SK-N-SH treated with all-trans-retinoic acid at 6 μM for 48 hours (cell line): ENCODE measurements around the gene RGS16.

Experiments
- ATAC-seq: fragments of 200-7000 bp; cut with Tn5 transposase; 3 replicates; pipeline ENCODE4 v1.9.1; 2020; ENCODE audit warnings: mild to moderate bottlenecking, moderate library complexity
- BACH2 ChIP-seq: fragments of 250-450 bp; sonication (Bioruptor Pico); IDR thresholded peaks from 2 replicates; pipeline ENCODE4 v1.9.0; 2021; ENCODE audit warnings: mild to moderate bottlenecking, borderline replicate concordance
- CREB5 ChIP-seq: fragments of 250-450 bp; sonication (Bioruptor Pico); IDR thresholded peaks from 2 replicates; pipeline ENCODE4 v1.5.1; 2020; ENCODE audit warnings: low read depth, mild to moderate bottlenecking, moderate library complexity
- CSDC2 ChIP-seq: fragments of 250-450 bp; sonication (Bioruptor Pico); IDR thresholded peaks from 2 replicates; pipeline ENCODE4 v1.5.0; 2020; ENCODE audit warnings: mild to moderate bottlenecking, moderate library complexity
- ESRRG ChIP-seq: fragments of 250-450 bp; sonication (Bioruptor Pico); IDR thresholded peaks from 2 replicates; pipeline ENCODE4 v1.6.1; 2021; ENCODE audit warnings: mild to moderate bottlenecking
- GLIS3 ChIP-seq: fragments of 250-450 bp; sonication (Bioruptor Pico); IDR thresholded peaks from 2 replicates; pipeline ENCODE4 v1.5.0; 2020; ENCODE audit warnings: mild to moderate bottlenecking, moderate library complexity
- OSR1 ChIP-seq: fragments of 250-450 bp; sonication (Bioruptor Pico); IDR thresholded peaks from 2 replicates; pipeline ENCODE4 v1.8.0; 2022; ENCODE audit warnings: moderate library complexity, mild to moderate bottlenecking, inconsistent platforms
- PATZ1 ChIP-seq: fragments of 250-450 bp; sonication (Bioruptor Pico); IDR thresholded peaks from 2 replicates; pipeline ENCODE4 v1.8.0; 2020; ENCODE audit warnings: mild to moderate bottlenecking, moderate library complexity, borderline replicate concordance
- PPARA ChIP-seq: fragments of 250-450 bp; sonication (Bioruptor Pico); IDR thresholded peaks from 2 replicates; pipeline ENCODE4 v1.5.0; 2020; ENCODE audit warnings: mild to moderate bottlenecking, borderline replicate concordance
- RARB ChIP-seq: fragments of 250-450 bp; sonication (Bioruptor Pico); IDR thresholded peaks from 2 replicates; pipeline ENCODE4 v1.8.0; 2021; ENCODE audit warnings: mild to moderate bottlenecking, moderate library complexity
- SNAI2 ChIP-seq: fragments of 250-450 bp; sonication (Bioruptor Pico); IDR thresholded peaks from 2 replicates; pipeline ENCODE4 v1.5.0; 2020; ENCODE audit warnings: mild to moderate bottlenecking, moderate library complexity
- TCF4 ChIP-seq: fragments of 250-450 bp; sonication (Bioruptor Pico); IDR thresholded peaks from 2 replicates; pipeline ENCODE4 v1.8.0; 2021; ENCODE audit warnings: mild to moderate bottlenecking, moderate library complexity, borderline replicate concordance
- TSHZ2 ChIP-seq: fragments of 250-450 bp; sonication (Bioruptor Pico); IDR thresholded peaks from 2 replicates; pipeline ENCODE4 v1.5.0; 2020; ENCODE audit warnings: mild to moderate bottlenecking, moderate library complexity
- ZFP3 ChIP-seq: fragments of 250-450 bp; sonication (Bioruptor Pico); IDR thresholded peaks from 2 replicates; pipeline ENCODE4 v1.5.0; 2020; ENCODE audit warnings: mild to moderate bottlenecking, moderate library complexity
- ZNF565 ChIP-seq: fragments of 450-650 bp; formaldehyde crosslinking; conservative IDR thresholded peaks from 2 replicates; pipeline ENCODE4 v1.5.0; 2020; ENCODE audit warnings: low read depth, mild to moderate bottlenecking, moderate library complexity
- ZNF70 ChIP-seq: fragments of 450-650 bp; formaldehyde crosslinking; IDR thresholded peaks from 2 replicates; pipeline ENCODE4 v1.5.0; 2020; ENCODE audit warnings: mild to moderate bottlenecking, moderate library complexity
- TF ChIP-seq, protein P1 (sequence below): fragments of 250-450 bp; sonication (Bioruptor Pico); IDR thresholded peaks from 2 replicates; pipeline ENCODE4 v1.5.1; 2021; ENCODE audit warnings: mild to moderate bottlenecking, moderate library complexity
- TF ChIP-seq, protein P2 (sequence below): fragments of 250-450 bp; sonication (Bioruptor Pico); IDR thresholded peaks from 2 replicates; pipeline ENCODE4 v1.8.0; 2021; ENCODE audit warnings: low read depth, mild to moderate bottlenecking, moderate library complexity, borderline replicate concordance

Gene RGS16

GRCh38 chr1:182584746-182585145, 19.4 kb downstream of the RGS16 start (continued):
- TF ChIP-seq CSDC2 (CRISPR knock-in tag) = no peak
- TF ChIP-seq TSHZ2 (CRISPR knock-in tag) = no peak

DNA sequence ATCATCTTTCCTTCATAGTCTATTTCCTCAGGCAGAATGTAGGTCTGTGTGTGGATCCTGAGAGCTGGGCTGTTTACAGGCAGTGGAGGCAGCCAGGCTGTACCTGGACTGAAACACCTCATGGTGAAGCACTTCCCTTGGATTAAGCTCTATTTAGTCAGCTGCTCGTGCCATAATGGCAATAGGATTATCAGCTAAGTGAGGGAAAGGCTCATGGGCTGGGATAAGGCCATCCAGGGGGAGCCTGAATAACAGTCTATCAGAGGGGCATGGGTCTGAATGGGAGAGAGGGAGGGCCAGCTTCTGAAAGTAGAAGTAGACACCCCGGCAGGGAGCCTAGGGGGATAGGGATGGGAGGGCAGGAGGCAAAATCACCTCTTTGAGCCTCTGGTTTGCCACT, 23.5 kb downstream of the RGS16 start:
- ATAC-seq = no peak
- TF ChIP-seq PATZ1 (CRISPR knock-in tag) (no peak), GLIS3 (no peak), SNAI2 (CRISPR knock-in tag) (no peak), BACH2 (CRISPR knock-in tag) (no peak), CREB5 (CRISPR knock-in tag) (no peak), TSHZ2 (CRISPR knock-in tag) (no peak), PPARA (CRISPR knock-in tag) (no peak), TCF4 (CRISPR knock-in tag) (no peak), ZNF70 (no peak), ESRRG (CRISPR knock-in tag) (no peak), ZNF565 (no peak)
- TF ChIP-seq, protein P1, sequence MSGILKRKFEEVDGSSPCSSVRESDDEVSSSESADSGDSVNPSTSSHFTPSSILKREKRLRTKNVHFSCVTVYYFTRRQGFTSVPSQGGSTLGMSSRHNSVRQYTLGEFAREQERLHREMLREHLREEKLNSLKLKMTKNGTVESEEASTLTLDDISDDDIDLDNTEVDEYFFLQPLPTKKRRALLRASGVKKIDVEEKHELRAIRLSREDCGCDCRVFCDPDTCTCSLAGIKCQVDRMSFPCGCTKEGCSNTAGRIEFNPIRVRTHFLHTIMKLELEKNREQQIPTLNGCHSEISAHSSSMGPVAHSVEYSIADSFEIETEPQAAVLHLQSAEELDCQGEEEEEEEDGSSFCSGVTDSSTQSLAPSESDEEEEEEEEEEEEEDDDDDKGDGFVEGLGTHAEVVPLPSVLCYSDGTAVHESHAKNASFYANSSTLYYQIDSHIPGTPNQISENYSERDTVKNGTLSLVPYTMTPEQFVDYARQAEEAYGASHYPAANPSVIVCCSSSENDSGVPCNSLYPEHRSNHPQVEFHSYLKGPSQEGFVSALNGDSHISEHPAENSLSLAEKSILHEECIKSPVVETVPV (CRISPR knock-in tag) = no peak
- TF ChIP-seq, protein P2, sequence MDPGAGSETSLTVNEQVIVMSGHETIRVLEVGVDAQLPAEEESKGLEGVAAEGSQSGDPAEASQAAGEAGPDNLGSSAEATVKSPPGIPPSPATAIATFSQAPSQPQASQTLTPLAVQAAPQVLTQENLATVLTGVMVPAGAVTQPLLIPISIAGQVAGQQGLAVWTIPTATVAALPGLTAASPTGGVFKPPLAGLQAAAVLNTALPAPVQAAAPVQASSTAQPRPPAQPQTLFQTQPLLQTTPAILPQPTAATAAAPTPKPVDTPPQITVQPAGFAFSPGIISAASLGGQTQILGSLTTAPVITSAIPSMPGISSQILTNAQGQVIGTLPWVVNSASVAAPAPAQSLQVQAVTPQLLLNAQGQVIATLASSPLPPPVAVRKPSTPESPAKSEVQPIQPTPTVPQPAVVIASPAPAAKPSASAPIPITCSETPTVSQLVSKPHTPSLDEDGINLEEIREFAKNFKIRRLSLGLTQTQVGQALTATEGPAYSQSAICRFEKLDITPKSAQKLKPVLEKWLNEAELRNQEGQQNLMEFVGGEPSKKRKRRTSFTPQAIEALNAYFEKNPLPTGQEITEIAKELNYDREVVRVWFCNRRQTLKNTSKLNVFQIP (CRISPR knock-in tag) = no peak
- TF ChIP-seq, all 23 proteins: peak for 0

DNA sequence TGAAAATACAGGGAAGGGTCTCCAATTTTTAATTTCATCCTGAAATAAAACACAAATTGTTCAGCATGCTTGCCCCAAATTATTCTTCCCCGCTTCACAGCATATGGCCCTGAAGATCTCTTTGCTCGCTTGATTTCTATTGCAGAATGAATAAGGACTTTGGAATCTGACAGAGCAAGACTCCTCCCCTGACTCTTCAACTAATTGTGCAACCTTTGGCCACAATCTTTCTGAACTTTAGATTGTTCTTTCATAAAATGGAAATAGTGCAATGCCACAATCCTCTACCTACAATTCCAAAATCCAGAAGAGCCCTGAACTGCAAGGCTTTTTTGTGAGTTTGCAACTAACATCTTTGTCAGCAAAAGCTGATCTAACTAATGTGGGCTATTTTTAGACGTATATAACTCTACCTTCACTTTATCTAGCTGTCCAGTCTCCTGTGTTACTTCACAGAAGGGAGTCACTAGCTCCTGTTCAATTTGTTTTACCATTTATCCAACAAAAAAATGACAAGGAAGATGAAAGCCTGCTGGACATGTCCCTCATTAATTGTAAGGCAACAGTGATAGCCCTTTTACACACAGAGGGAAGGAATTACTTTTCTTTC, 28.5 kb downstream of the RGS16 start:
- no peak for ATAC-seq
- TF ChIP-seq SNAI2 (CRISPR knock-in tag) (no peak), RARB (CRISPR knock-in tag) (no peak), BACH2 (CRISPR knock-in tag) (no peak), ESRRG (CRISPR knock-in tag) (no peak), CREB5 (CRISPR knock-in tag) (no peak), ZFP3 (no peak), TCF4 (CRISPR knock-in tag) (no peak), OSR1 (CRISPR knock-in tag) (no peak), ZNF565 (no peak), ZNF70 (no peak), TSHZ2 (CRISPR knock-in tag) (no peak), PATZ1 (CRISPR knock-in tag) (no peak)
